Gastrocnemius medialis (tissue), 4 donors: Measurements from ENCODE around the gene TMEM59L. TPM values are rescaled to one million over a fixed set of nuclear protein-coding genes. Genes with fewer than 3 reads are reported as not detected.

ENCODE experiments used
- ATAC-seq, 2 donors: fragments of 150-250 bp; one replicate each; pipeline ENCODE4 v1.9.1; 2016
- DNase-seq, 2 donors: peaks; one replicate each; pipeline ENCODE4 v3.0.0-alpha.2; 2019
- H3K27ac ChIP-seq, 4 donors: fragments of 200-600 bp; sonication (generic); 1 replicate in 1 of 4; 2 replicates in 3 of 4; pipeline ENCODE4 v1.5.1; 2016 to 2018; ENCODE audit warnings: mild to moderate bottlenecking in 2 of 4, moderate library complexity in 1 of 4
- H3K27me3 ChIP-seq, 3 donors: fragments of 200-600 bp; sonication (generic) in 2 of 3; 1 replicate in 1 of 3; 2 replicates in 2 of 3; pipeline versions ENCODE4 v1.5.1 to v1.6.0; 2016 to 2019; ENCODE audit warnings: mild to moderate bottlenecking in 1 of 3, moderate library complexity in 1 of 3
- H3K36me3 ChIP-seq, 2 donors: fragments of 200-600 bp; sonication (generic) in 1 of 2; one replicate each; pipeline ENCODE4 v1.5.1; 2017 to 2018
- H3K4me1 ChIP-seq, 2 donors: fragments of 200-600 bp; sonication (generic) in 1 of 2; one replicate each; pipeline ENCODE4 v1.5.1; 2016 to 2017; ENCODE audit warnings: mild to moderate bottlenecking in 2 of 2
- H3K4me3 ChIP-seq, 4 donors: fragments of 200-600 bp; sonication (generic) in 3 of 4; 1 replicate in 1 of 4; 2 replicates in 3 of 4; pipeline ENCODE4 v1.5.1; 2016 to 2019; ENCODE audit warnings: mild to moderate bottlenecking in 2 of 4
- H3K9me3 ChIP-seq, 3 donors: fragments of 200-600 bp; sonication (generic) in 2 of 3; 1 replicate in 1 of 3; 2 replicates in 2 of 3; pipeline ENCODE4 v1.5.1; 2016 to 2019
- POLR2A ChIP-seq, 2 donors: fragments of 450-650 bp; IDR thresholded peaks; one replicate each; pipeline ENCODE4 v1.6.1; 2017; ENCODE audit warnings: antibody characterized with exemption in 2 of 2, mild to moderate bottlenecking in 2 of 2, moderate library complexity in 2 of 2
- in situ Hi-C, 4 donors: fragments of 200-750 bp; cut with MboI; loops; one replicate each; pipeline versions ENCODE4 v1.15.0 to v1.8.0; 2017; ENCODE audit warnings: low sequenced_read_pairs in 4 of 4
- intact Hi-C: fragments of 100-400 bp; cut with DNase I; formaldehyde crosslinking; loops from one replicate; pipeline ENCODE4 v1.15.1; 2023; ENCODE audit warnings: low total_unique reads
- total RNA-seq, 4 donors: library from RNA; depleted of rRNA; stranded (reverse); fragments of >200 nt; gene quantifications; one replicate each; pipeline versions ENCODE4 v1.1.0 to v1.2.3, GENCODE V29; 2016
- TF ChIP-seq, protein P1 (sequence below), 5 experiments: fragments of 450-650 bp in 3 of 5; fragments of 200-600 bp in 2 of 5; sonication (generic) in 2 of 5; IDR thresholded peaks in 4 of 5; conservative IDR thresholded peaks in 1 of 5; 1 replicate in 4 of 5; 2 replicates in 1 of 5; pipeline ENCODE4 v1.5.1; 2016 to 2019; ENCODE audit warnings: antibody characterized with exemption in 5 of 5, mild to moderate bottlenecking in 3 of 5, moderate library complexity in 3 of 5

The TMEM59L gene
- total RNA-seq, 4 donors from 2014 or later: 0.20 to 2.1 (median 0.36) TPM; not detected in 1

GRCh38 chr19:18593367-18594095 lies 19.1 kb upstream of the TMEM59L start:
- ATAC-seq (no peak), DNase-seq (no peak)
- H3K27me3 ChIP-seq: no peaks in the 10 kb centered on the region
- in situ Hi-C loops: loop anchor here (10.0 to 25.0 kb wide), 4 partner anchors 81 to 261 kb away; partner anchors contain the start of gene UPF1 (in 1 of the 4)
- H3K27ac ChIP-seq: peak overlapping the region in 1 of 4 donors; percentile 15
- H3K9me3 ChIP-seq: no peaks in the 10 kb centered on the region
- peak overlapping the region in 1 of 4 donors; percentile 44 for H3K4me3 ChIP-seq
- intact Hi-C loops: loop anchor here (1.0 to 5.0 kb wide), 4 partner anchors 81 to 349 kb away; partner anchors contain the start of genes HOMER3 and UPF1
- peaks cover 26% of the 10 kb centered on the region in 2 donors for H3K4me1 ChIP-seq
- H3K36me3 ChIP-seq: peaks cover 0 to 12% of the 10 kb centered on the region in 2 donors
- no peak for TF ChIP-seq POLR2A (IDR thresholded peaks at IDR 0.05)
- TF ChIP-seq, protein P1, sequence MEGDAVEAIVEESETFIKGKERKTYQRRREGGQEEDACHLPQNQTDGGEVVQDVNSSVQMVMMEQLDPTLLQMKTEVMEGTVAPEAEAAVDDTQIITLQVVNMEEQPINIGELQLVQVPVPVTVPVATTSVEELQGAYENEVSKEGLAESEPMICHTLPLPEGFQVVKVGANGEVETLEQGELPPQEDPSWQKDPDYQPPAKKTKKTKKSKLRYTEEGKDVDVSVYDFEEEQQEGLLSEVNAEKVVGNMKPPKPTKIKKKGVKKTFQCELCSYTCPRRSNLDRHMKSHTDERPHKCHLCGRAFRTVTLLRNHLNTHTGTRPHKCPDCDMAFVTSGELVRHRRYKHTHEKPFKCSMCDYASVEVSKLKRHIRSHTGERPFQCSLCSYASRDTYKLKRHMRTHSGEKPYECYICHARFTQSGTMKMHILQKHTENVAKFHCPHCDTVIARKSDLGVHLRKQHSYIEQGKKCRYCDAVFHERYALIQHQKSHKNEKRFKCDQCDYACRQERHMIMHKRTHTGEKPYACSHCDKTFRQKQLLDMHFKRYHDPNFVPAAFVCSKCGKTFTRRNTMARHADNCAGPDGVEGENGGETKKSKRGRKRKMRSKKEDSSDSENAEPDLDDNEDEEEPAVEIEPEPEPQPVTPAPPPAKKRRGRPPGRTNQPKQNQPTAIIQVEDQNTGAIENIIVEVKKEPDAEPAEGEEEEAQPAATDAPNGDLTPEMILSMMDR (IDR thresholded peaks at IDR 0.05 in 4 of 5, conservative IDR thresholded peaks at IDR 0.05 in 1 of 5): no peak

GRCh38 chr19:18594096-18594823 lies 18.4 kb upstream of the TMEM59L start:
- H3K4me3 ChIP-seq: peak overlapping the region; percentile 34 to 54 (median 46)
- ATAC-seq: peak; percentile 51 to 57
- TF ChIP-seq, protein P1 (IDR thresholded peaks at IDR 0.05 in 4 of 5, conservative IDR thresholded peaks at IDR 0.05 in 1 of 5): peak; percentile 81 to 93 (median 91)
- no peak for TF ChIP-seq POLR2A (IDR thresholded peaks at IDR 0.05)
- peak overlapping the region in 2 of 4 donors; percentile 13 to 32 for H3K27ac ChIP-seq
- peaks cover 24 to 26% of the 10 kb centered on the region in 2 donors for H3K4me1 ChIP-seq
- peaks cover 0 to 12% of the 10 kb centered on the region in 2 donors for H3K36me3 ChIP-seq
- in situ Hi-C loops: loop anchor here (10.0 to 25.0 kb wide), 4 partner anchors 81 to 261 kb away; partner anchors contain the start of gene UPF1 (in 1 of the 4)
- intact Hi-C loops: loop anchor here (1.0 to 5.0 kb wide), 4 partner anchors 81 to 348 kb away; partner anchors contain the start of genes HOMER3 and UPF1
- H3K27me3 ChIP-seq: no peaks in the 10 kb centered on the region
- no peaks in the 10 kb centered on the region for H3K9me3 ChIP-seq
- DNase-seq: peak; percentile 30 to 57

GRCh38 chr19:18594824-18595373 lies 17.8 kb upstream of the TMEM59L start:
- Histone ChIP-seq H3K4me3 (peak overlapping the region; percentile 34 to 54 (median 46)), H3K9me3 (no peaks in the 10 kb centered on the region), H3K36me3 (peaks cover 0 to 12% of the 10 kb centered on the region in 2 donors), H3K27me3 (no peaks in the 10 kb centered on the region), H3K27ac (peak overlapping the region in 1 of 4 donors; percentile 13), H3K4me1 (peaks cover 18 to 20% of the 10 kb centered on the region in 2 donors)
- intact Hi-C loops: loop anchor here (1.0 to 5.0 kb wide), 4 partner anchors 80 to 347 kb away; partner anchors contain the start of genes HOMER3 and UPF1
- ATAC-seq (no peak), DNase-seq (no peak)
- TF ChIP-seq POLR2A (IDR thresholded peaks at IDR 0.05): no peak
- TF ChIP-seq, protein P1 (IDR thresholded peaks at IDR 0.05 in 4 of 5, conservative IDR thresholded peaks at IDR 0.05 in 1 of 5): no peak
- in situ Hi-C loops: loop anchor here (10.0 to 25.0 kb wide), 4 partner anchors 80 to 260 kb away; partner anchors contain the start of gene UPF1 (in 1 of the 4)

DNA sequence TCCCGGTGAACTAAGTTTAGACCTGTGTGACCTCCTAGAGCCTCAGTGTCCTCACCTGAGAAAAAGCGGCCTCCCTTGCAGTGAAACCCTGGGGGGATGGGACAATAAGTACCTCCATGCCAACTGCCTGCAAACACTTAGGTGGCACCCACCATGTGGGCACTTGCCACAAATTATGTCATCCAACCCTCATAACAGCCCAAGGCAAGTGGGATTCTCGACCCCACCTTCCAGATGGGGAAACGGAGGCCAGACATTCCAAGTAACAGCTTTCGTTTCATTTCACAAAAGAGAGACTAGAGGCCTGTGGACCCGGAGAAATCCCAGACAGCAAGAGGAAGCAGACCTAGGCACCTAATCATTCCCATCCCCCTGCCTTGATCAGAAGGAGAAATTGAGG lies 17.2 kb upstream of the TMEM59L start:
- Histone ChIP-seq H3K9me3 (no peaks in the 10 kb centered on the region), H3K4me3 (no peak overlapping the region), H3K27me3 (no peaks in the 10 kb centered on the region), H3K4me1 (peaks cover 16 to 17% of the 10 kb centered on the region in 2 donors), H3K27ac (no peak overlapping the region), H3K36me3 (peaks cover 0 to 9% of the 10 kb centered on the region in 2 donors)
- TF ChIP-seq, protein P1 (IDR thresholded peaks at IDR 0.05 in 4 of 5, conservative IDR thresholded peaks at IDR 0.05 in 1 of 5): no peak
- TF ChIP-seq POLR2A (IDR thresholded peaks at IDR 0.05): no peak
- in situ Hi-C loops (loop anchor here (10.0 to 25.0 kb wide), 4 partner anchors 79 to 259 kb away; partner anchors contain the start of gene UPF1 (in 1 of the 4)), intact Hi-C loops (loop anchor here (2.0 kb wide), 1 partner anchor 79 kb away; no protein-coding TSS in a partner anchor)
- ATAC-seq (no peak), DNase-seq (no peak)
